Smooth muscle cell of the coronary artery (primary cell): Measurements from ENCODE around the gene KRT24. TPM values are rescaled to one million over a fixed set of nuclear protein-coding genes. Genes with fewer than 3 reads are reported as not detected.

Experiments
- total RNA-seq: library from RNA; depleted of rRNA; stranded (reverse); fragments of >200 nt; gene quantifications from 2 replicates; pipeline ENCODE4 v1.2.3, GENCODE V29; 2014; ENCODE audit warnings: low replicate concordance

The KRT24 gene
- not detected in 2 replicates for total RNA-seq

GRCh38 chr17:40703652-40704051, at the start of gene KRT24:
TSS of gene KRT24 (minus strand) at chr17:40703752. CDS start at chr17:40703693, 59 bp downstream.

DNA sequence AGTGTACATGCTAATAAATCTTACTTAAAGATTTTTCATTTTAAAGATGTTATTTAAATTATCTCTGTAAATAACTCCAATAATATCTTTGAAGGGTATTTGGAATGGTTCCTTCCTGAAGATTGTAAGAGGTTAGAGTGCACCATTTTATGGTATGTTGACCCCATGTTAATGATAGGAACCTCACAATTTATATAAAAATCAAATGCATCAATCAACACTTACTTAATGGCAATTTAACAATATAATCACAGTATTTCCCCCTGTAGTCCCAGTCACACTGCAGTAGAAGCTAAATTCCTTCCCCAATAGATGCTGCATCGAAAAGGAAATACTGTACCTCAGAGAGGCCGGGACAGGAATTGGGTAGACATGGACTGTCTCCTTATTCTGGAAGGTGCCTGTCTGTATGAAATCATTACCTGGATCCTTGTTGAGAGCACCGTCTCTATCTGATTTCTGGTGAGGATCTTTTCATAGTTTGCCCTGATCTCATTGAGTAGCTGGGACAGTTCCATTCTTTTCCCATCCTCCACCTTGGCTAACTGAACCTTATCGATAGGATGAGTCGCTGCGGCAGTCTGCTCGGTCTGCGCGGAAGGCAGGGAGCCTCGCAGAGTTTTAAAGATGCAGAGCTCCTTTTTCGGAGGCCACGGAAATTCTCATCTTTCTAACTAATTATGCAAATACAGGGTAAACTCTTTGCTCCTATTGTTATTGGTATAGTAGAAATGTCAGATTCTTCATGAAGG, 38.8 kb downstream of the KRT24 start, which contains the start of gene KRT222:
KRT222 (minus strand) TSS at position 596 of the 752 bp plus-strand sequence; CDS start at position 518, 78 bp downstream.

Other genes starting within 250 kb of the KRT24 start
- not detected in 2 replicates for gene TNS4, start 202.1 kb downstream of the KRT24 start, total RNA-seq
- gene CCR7, start 138.3 kb downstream of the KRT24 start, total RNA-seq: not detected in 2 replicates
- 68.1 and 78.9 TPM in 2 replicates for gene SMARCE1, start 55.9 kb downstream of the KRT24 start, total RNA-seq
- 1.3 TPM in 1 of 2 replicates, not detected in the other for gene KRT222, start 38.6 kb downstream of the KRT24 start, total RNA-seq
- gene KRT25, start 51.6 kb upstream of the KRT24 start, total RNA-seq: not detected in 2 replicates
- not detected in 2 replicates for gene KRT26, start 68.4 kb upstream of the KRT24 start, total RNA-seq
- not detected in 2 replicates for gene KRT27, start 78.8 kb upstream of the KRT24 start, total RNA-seq
- gene KRT28, start 96.2 kb upstream of the KRT24 start, total RNA-seq: not detected in 2 replicates
- 1.6 and 4.7 TPM in 2 replicates for gene KRT10, start 118.9 kb upstream of the KRT24 start, total RNA-seq
- gene KRT12, start 163.5 kb upstream of the KRT24 start, total RNA-seq: under 0.01 TPM in 1 of 2 replicates, not detected in the other
- not detected in 2 replicates for gene KRT20, start 181.5 kb upstream of the KRT24 start, total RNA-seq
- gene KRT23, start 233.9 kb upstream of the KRT24 start, total RNA-seq: not detected in 2 replicates